ENCODE results near the gene EP400.

GRCh38 chr12:132070298-132070697, 120.6 kb downstream of the EP400 start:
- TF ChIP-seq CTCF (IDR thresholded peaks at IDR 0.05; ENCODE audit: low read length) (no peak), EZH2 (IDR thresholded peaks at IDR 0.05; ENCODE audit: borderline replicate concordance, low read length) (no peak)
